ENCODE data around the gene PSMB2.

PSMB2 gene

GRCh38 chr1:35570589-35571137 is 70.7 kb downstream of the PSMB2 start:
- no peak for DNase-seq

GRCh38 chr1:35569936-35570335 is 71.4 kb downstream of the PSMB2 start:
- DNase-seq, result no peak

- DNase-seq, result peak; percentile 70 to 81
Observed at GRCh38 chr1:35568975-35569395, 72.3 kb downstream of the PSMB2 start.

- DNase-seq, result no peak
Observed at GRCh38 chr1:35567947-35568558, 73.3 kb downstream of the PSMB2 start.

- DNase-seq, result no peak
Observed at GRCh38 chr1:35565742-35566133, 75.6 kb downstream of the PSMB2 start.

- no peak for DNase-seq
Observed at GRCh38 chr1:35564884-35565741, 76.2 kb downstream of the PSMB2 start.

- peak; percentile 89 to 93 for DNase-seq
Observed at GRCh38 chr1:35564037-35564883, 77.1 kb downstream of the PSMB2 start.

- DNase-seq, result no peak
Observed at GRCh38 chr1:35563166-35563565, 78.2 kb downstream of the PSMB2 start.

- DNase-seq, result no peak
Observed at GRCh38 chr1:35561972-35562680, 79.2 kb downstream of the PSMB2 start.

- no peak for DNase-seq
Observed at GRCh38 chr1:35561297-35561971, 79.9 kb downstream of the PSMB2 start.

- no peak for DNase-seq
Observed at GRCh38 chr1:35560256-35561225, 80.8 kb downstream of the PSMB2 start.

- peak in 1 of 2 experiments; percentile 22 for DNase-seq
Observed at GRCh38 chr1:35559317-35559944, 81.9 kb downstream of the PSMB2 start.

GRCh38 chr1:35558374-35559316 is 82.7 kb downstream of the PSMB2 start:
- peak in 1 of 2 experiments; percentile 50 for DNase-seq

GRCh38 chr1:35557611-35558373 is 83.5 kb downstream of the PSMB2 start, which contains the start of gene NCDN:
NCDN (plus strand) TSS chr1:35557799; CDS start chr1:35558191, 392 bp downstream.
- DNase-seq, result peak; percentile 97 to 98

- DNase-seq, result no peak
Observed at GRCh38 chr1:35557118-35557610, 84.2 kb downstream of the PSMB2 start, which contains the start of gene KIAA0319L. KIAA0319L (minus strand) TSS chr1:35557403; CDS start chr1:35554491, 2,912 bp downstream.

GRCh38 chr1:35556484-35557117 is 84.7 kb downstream of the PSMB2 start:
- peak in 1 of 2 experiments; percentile 31 for DNase-seq

Data from activated T-cell treated with anti-CD3 and anti-CD28 coated beads, Interleukin-2, amount 50 U/mL, for 48 hours (primary cell).